H9 (cell line): ENCODE measurements around the gene ZNF488. TPM values are rescaled to one million over a fixed set of nuclear protein-coding genes. Genes with fewer than 3 reads are reported as not detected.

Source experiments
- DNase-seq: peaks from one replicate; pipeline ENCODE4 v3.0.0-alpha.2; 2017
- H2AFZ ChIP-seq: one replicate; pipeline ENCODE4 v1.6.1; 2013; ENCODE audit warnings: mild to moderate bottlenecking, low read length, control low read depth, moderate library complexity
- H2AK5ac ChIP-seq: 2 replicates; pipeline ENCODE4 v1.6.1; 2013; ENCODE audit warnings: low read length, control low read depth, mixed read lengths; ENCODE audit not compliant: insufficient read length
- H2BK120ac ChIP-seq: one replicate; pipeline ENCODE4 v1.6.1; 2013; ENCODE audit warnings: low read depth, mild to moderate bottlenecking, low read length, control low read depth, inconsistent platforms; ENCODE audit not compliant: poor library complexity, severe bottlenecking
- H2BK12ac ChIP-seq: 2 replicates; pipeline ENCODE4 v1.6.1; 2013; ENCODE audit warnings: low read length, control low read depth, mixed read lengths, low read depth; ENCODE audit not compliant: insufficient read length
- H2BK15ac ChIP-seq: 2 replicates; pipeline ENCODE4 v1.6.1; 2013; ENCODE audit warnings: low read depth, low read length, control low read depth
- H2BK20ac ChIP-seq: one replicate; pipeline ENCODE4 v1.6.1; 2013; ENCODE audit warnings: low read depth, mild to moderate bottlenecking, low read length, control low read depth, inconsistent platforms; ENCODE audit not compliant: poor library complexity, severe bottlenecking
- H2BK5ac ChIP-seq: 2 replicates; pipeline ENCODE4 v1.6.1; 2013; ENCODE audit warnings: low read length, control low read depth, mixed read lengths; ENCODE audit not compliant: insufficient read length
- H3K14ac ChIP-seq: 2 replicates; pipeline ENCODE4 v1.6.1; 2013; ENCODE audit warnings: low read length, control low read depth; ENCODE audit not compliant: insufficient read depth
- H3K18ac ChIP-seq: 2 replicates; pipeline ENCODE4 v1.6.1; 2013; ENCODE audit warnings: low read depth, mild to moderate bottlenecking, mixed read lengths, low read length, control low read depth; ENCODE audit not compliant: insufficient read length
- H3K23ac ChIP-seq: 2 replicates; pipeline ENCODE4 v1.6.1; 2013; ENCODE audit warnings: low read length, control low read depth, mixed read lengths, low read depth; ENCODE audit not compliant: insufficient read length
- H3K23me2 ChIP-seq: 2 replicates; pipeline ENCODE4 v1.6.1; 2013; ENCODE audit warnings: low read depth, mild to moderate bottlenecking, mixed read lengths, low read length, control low read depth; ENCODE audit not compliant: insufficient read length, poor library complexity, severe bottlenecking
- H3K27ac ChIP-seq: 2 replicates; pipeline ENCODE4 v1.5.1; 2013; ENCODE audit warnings: low read length, control low read depth, mixed read lengths, low read depth; ENCODE audit not compliant: insufficient read length
- H3K27me3 ChIP-seq: 2 replicates; pipeline ENCODE4 v1.6.1; 2013; ENCODE audit warnings: low read length, control low read depth, inconsistent platforms; ENCODE audit not compliant: insufficient read depth
- H3K4ac ChIP-seq: 2 replicates; pipeline ENCODE4 v1.6.1; 2013; ENCODE audit warnings: low read depth, mild to moderate bottlenecking, control low read depth, inconsistent platforms, low read length, moderate library complexity
- H3K4me1 ChIP-seq: 2 replicates; pipeline ENCODE4 v1.6.1; 2013; ENCODE audit warnings: low read length, control low read depth, inconsistent platforms; ENCODE audit not compliant: insufficient read depth
- H3K4me2 ChIP-seq: 2 replicates; pipeline ENCODE4 v1.6.1; 2013; ENCODE audit warnings: low read length, control low read depth, mixed read lengths; ENCODE audit not compliant: insufficient read length, insufficient read depth
- H3K56ac ChIP-seq: 2 replicates; pipeline ENCODE4 v1.6.1; 2013; ENCODE audit warnings: low read depth, mild to moderate bottlenecking, mixed read lengths, low read length, control low read depth; ENCODE audit not compliant: insufficient read length
- H3K79me1 ChIP-seq: 2 replicates; pipeline ENCODE4 v1.6.1; 2013; ENCODE audit warnings: low read depth, mild to moderate bottlenecking, moderate library complexity, low read length, control low read depth, inconsistent platforms; ENCODE audit not compliant: insufficient read depth, poor library complexity, severe bottlenecking
- H3K79me2 ChIP-seq: 2 replicates; pipeline ENCODE4 v1.6.1; 2013; ENCODE audit warnings: low read length, control low read depth, inconsistent platforms; ENCODE audit not compliant: insufficient read depth
- H3K9ac ChIP-seq: 2 replicates; pipeline ENCODE4 v1.6.1; 2013; ENCODE audit warnings: low read length, control low read depth, mixed read lengths; ENCODE audit not compliant: insufficient read length; ENCODE audit errors: extremely low read depth
- H3K9me3 ChIP-seq: one replicate; pipeline ENCODE4 v1.6.1; 2013; ENCODE audit warnings: low read depth, low read length, inconsistent platforms; ENCODE audit not compliant: control insufficient read depth
- H3T11ph ChIP-seq: one replicate; pipeline ENCODE4 v1.6.1; 2013; ENCODE audit warnings: mild to moderate bottlenecking, low read length, control low read depth, inconsistent platforms
- H4K20me1 ChIP-seq: one replicate; pipeline ENCODE4 v1.6.1; 2013; ENCODE audit not compliant: control insufficient read depth, insufficient read length, insufficient read depth
- H4K5ac ChIP-seq: 2 replicates; pipeline ENCODE4 v1.6.1; 2013; ENCODE audit warnings: low read depth, mild to moderate bottlenecking, mixed read lengths, low read length, control low read depth; ENCODE audit not compliant: insufficient read length
- H4K8ac ChIP-seq: replicated peaks from 2 replicates; pipeline ENCODE4 v1.6.1; 2013; ENCODE audit warnings: low read length, control low read depth, mixed read lengths, low read depth; ENCODE audit not compliant: insufficient read length
- H4K91ac ChIP-seq: 2 replicates; pipeline ENCODE4 v1.6.1; 2013; ENCODE audit warnings: low read depth, mild to moderate bottlenecking, moderate library complexity, mixed read lengths, low read length, control low read depth; ENCODE audit not compliant: insufficient read length
- H3K27ac Mint-ChIP-seq, 3 experiments: 2 replicates in 2 of 3; 3 replicates in 1 of 3; pipeline ENCODE4 v1.8.0; 2020 to 2021; ENCODE audit warnings: mixed read lengths in 3 of 3, mild to moderate bottlenecking in 1 of 3, moderate library complexity in 1 of 3
- H3K27me3 Mint-ChIP-seq: 2 replicates; pipeline ENCODE4 v1.8.0; 2021; ENCODE audit warnings: low read depth, mild to moderate bottlenecking, moderate library complexity, mixed read lengths
- H3K36me3 Mint-ChIP-seq, 3 experiments: 2 replicates in 2 of 3; 3 replicates in 1 of 3; pipeline ENCODE4 v1.8.0; 2020 to 2021; ENCODE audit warnings: low read depth in 3 of 3, mixed read lengths in 3 of 3; ENCODE audit not compliant: insufficient read depth in 1 of 3
- H3K4me1 Mint-ChIP-seq, 2 experiments: 2 replicates each; pipeline ENCODE4 v1.8.0; 2020; ENCODE audit warnings: mixed read lengths in 2 of 2
- H3K4me3 Mint-ChIP-seq, 2 experiments: 2 replicates in 1 of 2; 3 replicates in 1 of 2; pipeline ENCODE4 v1.8.0; 2020 to 2021; ENCODE audit warnings: mild to moderate bottlenecking in 2 of 2, mixed read lengths in 2 of 2, moderate library complexity in 1 of 2
- H3K9me3 Mint-ChIP-seq, 2 experiments: 2 replicates in 1 of 2; 3 replicates in 1 of 2; pipeline ENCODE4 v1.8.0; 2020; ENCODE audit warnings: mild to moderate bottlenecking in 2 of 2, mixed read lengths in 2 of 2, moderate library complexity in 1 of 2
- CTCF ChIP-seq: fragments of 200-600 bp; sonication (generic); conservative IDR thresholded peaks from 3 replicates; pipeline ENCODE4 v1.8.0; 2021; ENCODE audit warnings: antibody characterized with exemption, mild to moderate bottlenecking
- WGBS: extraction: QIAGEN DNeasy Blood & Tissue Kit; methylation state at CpG from one replicate; pipeline ENCODE4 v1.1.7; 2013; ENCODE audit warnings: missing lambda C conversion rate, low lambda C conversion rate, mixed read lengths; ENCODE audit not compliant: insufficient read length; ENCODE audit errors: extremely low coverage; 5-methylcytosine and 5-hydroxymethylcytosine counted together
- total RNA-seq: library from RNA; stranded (reverse); gene quantifications from 2 replicates; pipeline ENCODE4 v1.2.1, GENCODE V29; 2021

The ZNF488 gene
- total RNA-seq, 1 experiment from 2014 or later: 2.9 TPM

GRCh38 chr10:47389619-47390018 is 5.5 kb upstream of the ZNF488 start:
- Mint-ChIP-seq H3K27me3 (peaks cover 34% of the 10 kb centered on the region), H3K4me3 (no peak overlapping the region), H3K4me1 (peaks cover 3 to 4% of the 10 kb centered on the region in 2 experiments), H3K36me3 (peaks cover 2 to 8% (median 5%) of the 10 kb centered on the region in 3 experiments; a peak in 5 of 7 replicates), H3K27ac (no peak overlapping the region), H3K9me3 (peaks cover 12 to 20% of the 10 kb centered on the region in 2 experiments)
- H2BK15ac ChIP-seq: no peak overlapping the region
- H3K9ac ChIP-seq: no peak overlapping the region
- H3K27me3 ChIP-seq: no peaks in the 10 kb centered on the region
- no peak for DNase-seq
- H3K4me2 ChIP-seq: no peak overlapping the region
- no peak overlapping the region for H4K91ac ChIP-seq
- no peak overlapping the region for H4K8ac ChIP-seq
- no peak overlapping the region for H3T11ph ChIP-seq
- H3K79me1 ChIP-seq: no peaks in the 10 kb centered on the region
- no peak overlapping the region for H2AK5ac ChIP-seq
- no peak overlapping the region for H2BK120ac ChIP-seq
- no peak overlapping the region for H4K5ac ChIP-seq
- no peak overlapping the region for H3K14ac ChIP-seq
- no peaks in the 10 kb centered on the region for H3K4me1 ChIP-seq
- H3K9me3 ChIP-seq: no peaks in the 10 kb centered on the region
- H2BK5ac ChIP-seq: no peak overlapping the region
- no CpG with 5 or more reads among the region's 3 CpGs for WGBS
- H2BK12ac ChIP-seq: no peak overlapping the region
- TF ChIP-seq CTCF: no peak
- H3K27ac ChIP-seq: no peak overlapping the region
- no peak overlapping the region for H3K56ac ChIP-seq
- H2AFZ ChIP-seq: no peak overlapping the region
- no peaks in the 10 kb centered on the region for H4K20me1 ChIP-seq
- H3K18ac ChIP-seq: no peak overlapping the region
- no peak overlapping the region for H3K4ac ChIP-seq
- H2BK20ac ChIP-seq: no peak overlapping the region
- H3K23me2 ChIP-seq: peaks cover 3% of the 10 kb centered on the region
- no peak overlapping the region for H3K23ac ChIP-seq
- no peaks in the 10 kb centered on the region for H3K79me2 ChIP-seq
